GM21515 (cell line): ENCODE results near the gene MFSD12.

ENCODE experiments used
- ATAC-seq: cut with Tn5 transposase; IDR thresholded peaks from one replicate; pipeline ENCODE4 v1.9.1; 2021; ENCODE audit not compliant: unreplicated experiment

The MFSD12 gene

GRCh38 chr19:3557461-3558248 lies at the start of gene MFSD12:
Gene MFSD12 (minus strand): TSS chr19:3557586. CDS start chr19:3557403, 183 bp downstream.
- peak; percentile 73 for ATAC-seq

GRCh38 chr19:3606690-3607289 lies 49.4 kb upstream of the MFSD12 start, which contains the start of gene TBXA2R:
Gene TBXA2R (minus strand): TSS chr19:3606875. CDS start chr19:3600634, 6,241 bp downstream.
- ATAC-seq, result no peak

- no peak for ATAC-seq
Observed at GRCh38 chr19:3606174-3606689, 48.8 kb upstream of the MFSD12 start.

GRCh38 chr19:3605770-3606169 lies 48.4 kb upstream of the MFSD12 start:
- no peak for ATAC-seq

GRCh38 chr19:3605361-3605760 lies 48.0 kb upstream of the MFSD12 start:
- no peak for ATAC-seq

GRCh38 chr19:3604987-3605343 lies 47.6 kb upstream of the MFSD12 start:
- no peak for ATAC-seq

GRCh38 chr19:3604227-3604986 lies 47.0 kb upstream of the MFSD12 start:
- ATAC-seq, result no peak

- no peak for ATAC-seq
Observed at GRCh38 chr19:3603121-3603811, 45.9 kb upstream of the MFSD12 start.

GRCh38 chr19:3601021-3601420 lies 43.6 kb upstream of the MFSD12 start:
- no peak for ATAC-seq

- ATAC-seq, result no peak
Observed at GRCh38 chr19:3599776-3600187, 42.4 kb upstream of the MFSD12 start.

- ATAC-seq, result no peak
Observed at GRCh38 chr19:3595521-3596061, 38.2 kb upstream of the MFSD12 start.

- no peak for ATAC-seq
Observed at GRCh38 chr19:3593156-3593555, 35.8 kb upstream of the MFSD12 start.

- ATAC-seq, result no peak
Observed at GRCh38 chr19:3591876-3592613, 34.7 kb upstream of the MFSD12 start.

GRCh38 chr19:3590991-3591659 lies 33.7 kb upstream of the MFSD12 start:
- ATAC-seq, result no peak

GRCh38 chr19:3589949-3590348 lies 32.6 kb upstream of the MFSD12 start:
- no peak for ATAC-seq

- ATAC-seq, result no peak
Observed at GRCh38 chr19:3589439-3589838, 32.1 kb upstream of the MFSD12 start.

- no peak for ATAC-seq
Observed at GRCh38 chr19:3586707-3587346, 29.4 kb upstream of the MFSD12 start.

- ATAC-seq, result no peak
Observed at GRCh38 chr19:3586127-3586626, 28.8 kb upstream of the MFSD12 start.
